Liver (tissue), 9 donors: ENCODE data around the gene TAL1. TPM values are rescaled to one million over a fixed set of nuclear protein-coding genes. Genes with fewer than 3 reads are reported as not detected.
A peak's percentile ranks its signal among the peaks of the same experiment; 100 is the strongest.

ENCODE experiments used
- DNase-seq: peaks from one replicate; pipeline ENCODE4 v3.0.0-alpha.2; 2017; ENCODE audit warnings: low spot score
- H3K27ac ChIP-seq, 2 donors: one replicate each; pipeline ENCODE4 v1.7.0; 2013; ENCODE audit warnings: inconsistent platforms in 2 of 2, low read length in 2 of 2, control low read depth in 1 of 2, low read depth in 1 of 2, mild to moderate bottlenecking in 1 of 2
- H3K27me3 ChIP-seq, 4 donors: one replicate each; pipeline versions ENCODE4 v1.6.1 to v1.7.0; 2013; ENCODE audit warnings: low read length in 3 of 4, inconsistent platforms in 1 of 4, mild to moderate bottlenecking in 1 of 4, moderate library complexity in 1 of 4; ENCODE audit not compliant: control insufficient read depth in 4 of 4, insufficient read depth in 4 of 4
- H3K36me3 ChIP-seq, 4 donors: one replicate each; pipeline versions ENCODE4 v1.6.1 to v1.7.0; 2013; ENCODE audit warnings: low read length in 3 of 4, mild to moderate bottlenecking in 3 of 4, low read depth in 1 of 4, moderate library complexity in 1 of 4; ENCODE audit not compliant: control insufficient read depth in 4 of 4, insufficient read depth in 3 of 4
- H3K4me1 ChIP-seq, 4 donors: one replicate each; pipeline versions ENCODE4 v1.6.1 to v1.7.0; 2013; ENCODE audit warnings: low read length in 3 of 4, mild to moderate bottlenecking in 3 of 4, moderate library complexity in 1 of 4; ENCODE audit not compliant: control insufficient read depth in 4 of 4, insufficient read depth in 4 of 4
- H3K4me3 ChIP-seq, 3 donors: one replicate each; pipeline versions ENCODE4 v1.6.1 to v1.7.0; 2013; ENCODE audit warnings: low read length in 3 of 3, control low read depth in 1 of 3, low read depth in 1 of 3, mild to moderate bottlenecking in 1 of 3
- H3K9ac ChIP-seq, 2 donors: one replicate each; pipeline ENCODE4 v1.7.0; 2013; ENCODE audit warnings: low read length in 2 of 2, mild to moderate bottlenecking in 2 of 2, moderate library complexity in 2 of 2, control low read depth in 1 of 2, low read depth in 1 of 2
- H3K9me3 ChIP-seq, 4 donors: one replicate each; pipeline versions ENCODE4 v1.6.1 to v1.7.0; 2013; ENCODE audit warnings: low read length in 3 of 4; ENCODE audit not compliant: control insufficient read depth in 4 of 4
- ATF3 ChIP-seq: IDR thresholded peaks from 2 replicates; pipeline ENCODE4 v1.6.1; 2016; ENCODE audit warnings: antibody characterized with exemption
- CTCF ChIP-seq: fragments of 150-350 bp; IDR thresholded peaks from 2 replicates; pipeline ENCODE4 v1.5.1; 2017; ENCODE audit warnings: improper control_type of control experiment, low read depth, low read length; ENCODE audit not compliant: missing input control
- EGR1 ChIP-seq, 2 donors: IDR thresholded peaks; 2 replicates each; pipeline ENCODE4 v1.6.1; 2016 to 2018; ENCODE audit warnings: antibody characterized with exemption in 2 of 2, low read depth in 2 of 2
- FOXA1 ChIP-seq: IDR thresholded peaks from 2 replicates; pipeline ENCODE4 v1.6.1; 2016; ENCODE audit warnings: antibody characterized with exemption
- FOXA2 ChIP-seq: IDR thresholded peaks from 2 replicates; pipeline ENCODE4 v1.6.1; 2016; ENCODE audit warnings: antibody characterized with exemption
- GABPA ChIP-seq, 2 donors: IDR thresholded peaks in 1 of 2; conservative IDR thresholded peaks in 1 of 2; 2 replicates each; pipeline ENCODE4 v1.6.1; 2016; ENCODE audit warnings: antibody characterized with exemption in 2 of 2, mild to moderate bottlenecking in 1 of 2, moderate library complexity in 1 of 2
- HNF4A ChIP-seq, 2 donors: conservative IDR thresholded peaks; 2 replicates each; pipeline ENCODE4 v1.6.1; 2016; ENCODE audit warnings: antibody characterized with exemption in 2 of 2, mild to moderate bottlenecking in 2 of 2
- HNF4G ChIP-seq: IDR thresholded peaks from 2 replicates; pipeline ENCODE4 v1.6.1; 2016; ENCODE audit warnings: antibody characterized with exemption
- JUND ChIP-seq, 2 donors: IDR thresholded peaks; 2 replicates each; pipeline ENCODE4 v1.6.1; 2016; ENCODE audit warnings: antibody characterized with exemption in 2 of 2
- MAX ChIP-seq: IDR thresholded peaks from 2 replicates; pipeline ENCODE4 v1.6.1; 2016; ENCODE audit warnings: antibody characterized with exemption
- NR2F2 ChIP-seq: IDR thresholded peaks from 2 replicates; pipeline ENCODE4 v1.6.1; 2016; ENCODE audit warnings: antibody characterized with exemption
- RAD21 ChIP-seq, 2 donors: IDR thresholded peaks; 2 replicates each; pipeline ENCODE4 v1.6.1; 2016; ENCODE audit warnings: antibody characterized with exemption in 2 of 2, mild to moderate bottlenecking in 2 of 2
- REST ChIP-seq: IDR thresholded peaks from 2 replicates; pipeline ENCODE4 v1.6.1; 2016; ENCODE audit warnings: antibody characterized with exemption, mild to moderate bottlenecking
- RXRA ChIP-seq, 2 donors: IDR thresholded peaks; 2 replicates each; pipeline ENCODE4 v1.6.1; 2017 to 2018; ENCODE audit warnings: antibody characterized with exemption in 2 of 2, mild to moderate bottlenecking in 1 of 2
- SP1 ChIP-seq: IDR thresholded peaks from 2 replicates; pipeline ENCODE4 v1.6.1; 2018; ENCODE audit warnings: antibody characterized with exemption, mild to moderate bottlenecking
- TAF1 ChIP-seq: conservative IDR thresholded peaks from 2 replicates; pipeline ENCODE4 v1.6.1; 2016; ENCODE audit warnings: antibody characterized with exemption, mild to moderate bottlenecking
- YY1 ChIP-seq: IDR thresholded peaks from 2 replicates; pipeline ENCODE4 v1.6.1; 2016; ENCODE audit warnings: antibody characterized with exemption, mild to moderate bottlenecking
- ZBTB33 ChIP-seq: IDR thresholded peaks from 2 replicates; pipeline ENCODE4 v1.6.1; 2016; ENCODE audit warnings: antibody characterized with exemption
- WGBS: extraction: QIAGEN DNeasy Blood & Tissue Kit; methylation state at CpG from one replicate; pipeline ENCODE4 v1.1.7; 2013; 5-methylcytosine and 5-hydroxymethylcytosine counted together
- polyA plus RNA-seq, 2 donors: library from polyadenylated mRNA; stranded (reverse) in 1 of 2; unstranded in 1 of 2; fragments of 200-250 nt in 1 of 2; fragments of >200 nt in 1 of 2; fragmentation: Nextera tagmentation in 1 of 2; extraction: Ambion mirVana in 1 of 2; gene quantifications; one replicate each; pipeline versions ENCODE4 v1.2.1 to v1.2.3, GENCODE V29; 2013 to 2015
- total RNA-seq, 2 donors: library from RNA; depleted of rRNA; stranded (reverse); fragments of >200 nt; gene quantifications; one replicate each; pipeline ENCODE4 v1.2.3, GENCODE V29; 2014
- donor health status: healthy.
- donor health status: healthy.
- donor health status: healthy.
- donor health status: healthy.
- donor health status: healthy.

Gene TAL1
- total and polyA plus RNA-seq, 4 donors, result 0.79 to 184 (median 2.3) TPM

DNA sequence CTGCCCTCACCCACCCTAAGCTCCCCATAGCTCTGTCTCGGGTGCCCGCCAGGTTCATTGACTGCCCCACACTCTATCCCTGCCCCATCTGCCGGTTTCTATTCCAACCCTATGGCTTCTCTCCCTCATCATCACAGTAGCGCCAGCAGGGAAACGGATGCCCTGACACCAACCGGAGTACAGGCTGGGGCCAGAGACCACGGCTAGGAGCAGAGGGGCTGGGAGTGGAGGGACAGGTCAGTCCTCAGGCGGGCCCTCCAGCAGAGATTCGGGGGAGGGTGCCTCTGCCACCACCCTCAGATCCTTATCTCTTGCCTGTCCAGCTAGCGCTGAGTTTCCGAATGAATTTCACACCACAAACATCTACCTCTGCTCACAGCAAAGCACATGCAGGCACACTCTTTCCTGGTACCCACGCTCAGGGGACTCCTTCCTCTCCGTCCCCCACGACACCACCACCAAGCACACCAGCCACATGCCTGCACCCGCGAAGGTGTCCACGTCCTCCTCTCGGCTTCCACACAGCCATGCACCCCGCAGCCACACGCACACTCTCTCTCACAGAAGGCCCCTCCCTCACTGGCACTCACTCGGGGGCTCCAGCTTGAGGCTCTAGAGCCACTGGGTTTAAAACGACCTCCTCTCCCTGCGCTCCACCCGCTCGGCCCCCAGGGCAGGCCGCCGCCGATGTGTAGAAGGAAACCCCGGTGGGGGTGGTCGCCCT, 7.2 kb downstream of the TAL1 start:
- no peak overlapping the region for H3K9ac ChIP-seq
- no peaks in the 10 kb centered on the region for H3K36me3 ChIP-seq
- peaks cover 0 to 6% (median 5%) of the 10 kb centered on the region in 4 donors for H3K4me1 ChIP-seq
- DNase-seq, result peak; percentile 54
- 8% methylated on average over 30 of the region's 30 CpGs for WGBS
- no peak overlapping the region for H3K27ac ChIP-seq
- H3K9me3 ChIP-seq, result no peaks in the 10 kb centered on the region
- H3K27me3 ChIP-seq, result peaks cover 0 to 16% (median 9%) of the 10 kb centered on the region in 4 donors
- TF ChIP-seq NR2F2, result no peak
- no peak for TF ChIP-seq HNF4A (conservative IDR thresholded peaks at IDR 0.05)
- TF ChIP-seq CTCF, result no peak
- TF ChIP-seq FOXA2, result no peak
- TF ChIP-seq TAF1, result no peak
- no peak for TF ChIP-seq EGR1 (IDR thresholded peaks at IDR 0.05; ENCODE audit: low read depth in 2 of 2)
- no peak for TF ChIP-seq GABPA (IDR thresholded peaks at IDR 0.05 in 1 of 2, conservative IDR thresholded peaks at IDR 0.05 in 1 of 2)
- TF ChIP-seq YY1, result no peak
- no peak for TF ChIP-seq FOXA1
- no peak for TF ChIP-seq SP1
- TF ChIP-seq RXRA (IDR thresholded peaks at IDR 0.05), result no peak
- no peak for TF ChIP-seq MAX
- TF ChIP-seq REST, result no peak
- TF ChIP-seq ATF3, result no peak
- TF ChIP-seq JUND (IDR thresholded peaks at IDR 0.05), result no peak
- no peak for TF ChIP-seq ZBTB33
- TF ChIP-seq HNF4G, result no peak
- no peak for TF ChIP-seq RAD21 (IDR thresholded peaks at IDR 0.05)
- H3K4me3 ChIP-seq, result peak overlapping the region in 1 of 3 donors; percentile 24
